IMR-90 (cell line): Measurements from ENCODE around the gene PDIA4. TPM values are rescaled to one million over a fixed set of nuclear protein-coding genes. Genes with fewer than 3 reads are reported as not detected.

Experiments used
- ATAC-seq: fragments of 200-7000 bp; cut with Tn5 transposase; 2 replicates; pipeline ENCODE4 v1.9.1; 2020; ENCODE audit warnings: low read depth, mild to moderate bottlenecking, moderate library complexity
- BruUV-seq: library from RNA; stranded (reverse); fragments of 400-500 nt; replicated peaks from 2 replicates; lab custom pipeline; 2021; lab: Mats Ljungman, UMichigan
- CTCF ChIA-PET: fragments of 300-600 bp; formaldehyde crosslinking; extraction: SDS; loops from one replicate; lab custom pipeline; 2021; ENCODE audit warnings: antibody characterized with exemption; lab: Yijun Ruan, JAX
- POLR2A ChIA-PET: fragments of 300-600 bp; sonication (Branson Sonifier 250); formaldehyde crosslinking; loops from one replicate; lab custom pipeline; 2022; ENCODE audit warnings: antibody characterized with exemption; ENCODE audit not compliant: unreplicated experiment; lab: Charles Lee
- DNase-seq: peaks from one replicate; pipeline ENCODE4 v3.0.0; 2013
- H2AFZ ChIP-seq: replicated peaks from 2 replicates; pipeline ENCODE3; 2013; ENCODE audit warnings: low read length, mild to moderate bottlenecking; ENCODE audit not compliant: poor library complexity
- H2AK5ac ChIP-seq: 2 replicates; pipeline ENCODE4 v1.6.1; 2013; ENCODE audit warnings: low read depth, low read length, inconsistent platforms
- H2AK9ac ChIP-seq: replicated peaks from 2 replicates; pipeline ENCODE3; 2013; ENCODE audit warnings: mild to moderate bottlenecking, low read depth, low read length, moderate library complexity; ENCODE audit not compliant: poor library complexity
- H2BK120ac ChIP-seq: 2 replicates; pipeline ENCODE4 v1.6.1; 2013; ENCODE audit warnings: low read depth, low read length, inconsistent platforms
- H2BK15ac ChIP-seq: 3 replicates; pipeline ENCODE4 v1.6.1; 2013; ENCODE audit warnings: low read depth, low read length, inconsistent platforms
- H2BK20ac ChIP-seq: 2 replicates; pipeline ENCODE4 v1.6.1; 2013; ENCODE audit warnings: low read depth, mild to moderate bottlenecking, inconsistent platforms, low read length, moderate library complexity
- H2BK5ac ChIP-seq: 2 replicates; pipeline ENCODE4 v1.6.1; 2013; ENCODE audit warnings: mild to moderate bottlenecking, low read depth, low read length, inconsistent platforms; ENCODE audit not compliant: poor library complexity, severe bottlenecking
- H3K14ac ChIP-seq: replicated peaks from 2 replicates; pipeline ENCODE4 v1.6.1; 2013; ENCODE audit warnings: low read depth, low read length, inconsistent platforms
- H3K18ac ChIP-seq: 2 replicates; pipeline ENCODE4 v1.6.1; 2013; ENCODE audit warnings: low read depth, low read length, control low read depth
- H3K23ac ChIP-seq: 2 replicates; pipeline ENCODE4 v1.6.1; 2013; ENCODE audit warnings: low read depth, low read length, inconsistent platforms
- H3K27ac ChIP-seq: 2 replicates; pipeline ENCODE4 v1.5.1; 2013; ENCODE audit warnings: mild to moderate bottlenecking, control low read depth, low read length; ENCODE audit not compliant: insufficient read depth
- H3K27me3 ChIP-seq: 2 replicates; pipeline ENCODE4 v1.6.1; 2013; ENCODE audit warnings: low read length; ENCODE audit not compliant: control insufficient read depth, insufficient read depth
- H3K36me3 ChIP-seq: 2 replicates; pipeline ENCODE4 v1.6.1; 2013; ENCODE audit warnings: low read length, mixed read lengths; ENCODE audit not compliant: control insufficient read depth, insufficient read depth
- H3K4ac ChIP-seq: 2 replicates; pipeline ENCODE4 v1.6.1; 2013; ENCODE audit warnings: low read depth, low read length, inconsistent platforms
- H3K4me1 ChIP-seq: 2 replicates; pipeline ENCODE4 v1.6.1; 2013; ENCODE audit warnings: low read length, mixed read lengths; ENCODE audit not compliant: control insufficient read depth, insufficient read depth
- H3K4me2 ChIP-seq: 2 replicates; pipeline ENCODE4 v1.6.1; 2013; ENCODE audit warnings: low read depth, mild to moderate bottlenecking, control low read depth, low read length, moderate library complexity
- H3K4me3 ChIP-seq: 2 replicates; pipeline ENCODE4 v1.5.1; 2013; ENCODE audit warnings: low read depth, mild to moderate bottlenecking, control low read depth, low read length, moderate library complexity; ENCODE audit not compliant: insufficient read depth
- H3K56ac ChIP-seq: 2 replicates; pipeline ENCODE4 v1.6.1; 2013; ENCODE audit warnings: low read length, inconsistent platforms; ENCODE audit not compliant: insufficient read depth; ENCODE audit errors: extremely low read depth
- H3K79me1 ChIP-seq, 2 experiments: 2 replicates each; pipeline ENCODE4 v1.6.1; 2013; ENCODE audit warnings: low read length in 2 of 2, inconsistent platforms in 1 of 2, low read depth in 1 of 2
- H3K9ac ChIP-seq: 2 replicates; pipeline ENCODE4 v1.6.1; 2013; ENCODE audit warnings: low read depth, low read length, control low read depth
- H3K9me1 ChIP-seq: 2 replicates; pipeline ENCODE4 v1.6.1; 2013; ENCODE audit warnings: low read length, inconsistent platforms; ENCODE audit not compliant: insufficient read depth
- H3K9me3 ChIP-seq: 2 replicates; pipeline ENCODE4 v1.6.1; 2013; ENCODE audit warnings: low read length; ENCODE audit not compliant: control insufficient read depth, insufficient read depth
- H4K20me1 ChIP-seq: 2 replicates; pipeline ENCODE4 v1.6.1; 2013; ENCODE audit warnings: low read length, inconsistent platforms; ENCODE audit not compliant: insufficient read depth
- H4K5ac ChIP-seq: 2 replicates; pipeline ENCODE4 v1.6.1; 2013; ENCODE audit warnings: mild to moderate bottlenecking, low read depth, low read length, control low read depth
- H4K8ac ChIP-seq, 2 experiments: 2 replicates each; pipeline ENCODE4 v1.6.1; 2013; ENCODE audit warnings: low read depth in 2 of 2, low read length in 2 of 2, control low read depth in 1 of 2, inconsistent platforms in 1 of 2
- H4K91ac ChIP-seq: 2 replicates; pipeline ENCODE4 v1.6.1; 2013; ENCODE audit warnings: low read depth, low read length, inconsistent platforms; ENCODE audit not compliant: insufficient read depth
- BHLHE40 ChIP-seq: fragments of 150-350 bp; IDR thresholded peaks from 2 replicates; pipeline ENCODE4 v1.6.1; 2016; ENCODE audit warnings: mild to moderate bottlenecking, low read depth, low read length
- CEBPB ChIP-seq: IDR thresholded peaks from 2 replicates; pipeline ENCODE4 v1.6.1; 2012; ENCODE audit warnings: low read depth, low read length, improper control_type of control experiment
- CHD1 ChIP-seq: IDR thresholded peaks from 2 replicates; pipeline ENCODE4 v1.6.1; 2012; ENCODE audit warnings: low read depth, low read length, improper control_type of control experiment
- CTCF ChIP-seq: conservative IDR thresholded peaks from 2 replicates; pipeline ENCODE4 v1.5.1; 2012; ENCODE audit warnings: mild to moderate bottlenecking, low read depth, low read length, improper control_type of control experiment
- ELK1 ChIP-seq: fragments of 150-350 bp; IDR thresholded peaks from 2 replicates; pipeline ENCODE4 v1.6.1; 2016; ENCODE audit warnings: low read depth, mild to moderate bottlenecking, low read length, moderate library complexity, borderline replicate concordance
- FOS ChIP-seq: fragments of 150-350 bp; IDR thresholded peaks from 2 replicates; pipeline ENCODE4 v1.6.1; 2016; ENCODE audit warnings: low read depth, low read length
- MAFK ChIP-seq: IDR thresholded peaks from 2 replicates; pipeline ENCODE4 v1.6.1; 2012; ENCODE audit warnings: low read depth, low read length, improper control_type of control experiment
- MAZ ChIP-seq: IDR thresholded peaks from 2 replicates; pipeline ENCODE4 v1.6.1; 2012; ENCODE audit warnings: low read depth, mild to moderate bottlenecking, low read length, improper control_type of control experiment, moderate library complexity, borderline replicate concordance
- MXI1 ChIP-seq: IDR thresholded peaks from 2 replicates; pipeline ENCODE4 v1.6.1; 2012; ENCODE audit warnings: low read depth, mild to moderate bottlenecking, low read length, moderate library complexity, borderline replicate concordance
- NFE2L2 ChIP-seq: fragments of 150-350 bp; IDR thresholded peaks from 2 replicates; pipeline ENCODE4 v1.6.1; 2016; ENCODE audit warnings: low read depth, mild to moderate bottlenecking, low read length
- POLR2A ChIP-seq: IDR thresholded peaks from 2 replicates; pipeline ENCODE4 v1.6.1; 2012; ENCODE audit warnings: mild to moderate bottlenecking, low read depth, low read length
- RAD21 ChIP-seq: IDR thresholded peaks from 2 replicates; pipeline ENCODE4 v1.6.1; 2012; ENCODE audit warnings: low read length, improper control_type of control experiment
- RCOR1 ChIP-seq: IDR thresholded peaks from 2 replicates; pipeline ENCODE4 v1.6.1; 2012; ENCODE audit warnings: mild to moderate bottlenecking, low read length, improper control_type of control experiment; ENCODE audit not compliant: insufficient replicate concordance
- RFX5 ChIP-seq: IDR thresholded peaks from 2 replicates; pipeline ENCODE4 v1.8.0; 2012; ENCODE audit warnings: low read depth, mild to moderate bottlenecking, low read length, moderate library complexity
- SMC3 ChIP-seq: fragments of 150-350 bp; IDR thresholded peaks from 2 replicates; pipeline ENCODE4 v1.6.1; 2016; ENCODE audit warnings: low read depth, mild to moderate bottlenecking, antibody characterized with exemption, low read length, moderate library complexity
- USF2 ChIP-seq: fragments of 150-350 bp; IDR thresholded peaks from 2 replicates; pipeline ENCODE4 v1.6.1; 2017; ENCODE audit warnings: mild to moderate bottlenecking, antibody characterized with exemption, low read length, low read depth
- WGBS, 2 experiments: methylation state at CpG; one replicate each; pipeline versions ENCODE4 v1.1.5 to v1.1.7; 2013; ENCODE audit warnings: missing lambda C conversion rate in 2 of 2; ENCODE audit not compliant: insufficient read length in 1 of 2; ENCODE audit errors: extremely low coverage in 2 of 2; 5-methylcytosine and 5-hydroxymethylcytosine counted together
- dilution Hi-C: fragments of 300-500 bp; cut with HindIII; formaldehyde crosslinking; loops from one replicate; pipeline ENCODE4 v1.14.3; 2018; ENCODE audit warnings: low sequenced_read_pairs; ENCODE audit not compliant: unreplicated experiment
- in situ Hi-C: fragments of 300-500 bp; cut with MboI; formaldehyde crosslinking; loops from 3 replicates; pipeline ENCODE4 v1.14.3; 2019; ENCODE audit warnings: low sequenced_read_pairs, inconsistent platforms, mixed read lengths
- intact Hi-C: fragments of 100-400 bp; cut with micrococcal nuclease; formaldehyde crosslinking; loops from 2 replicates; pipeline ENCODE4 v1.10.0; 2022
- polyA plus RNA-seq, 3 experiments: library from polyadenylated mRNA; depleted of rRNA; stranded (reverse); fragments of >200 nt; gene quantifications; 2 replicates each; pipeline ENCODE4 v1.2.3, GENCODE V29; 2012; ENCODE audit warnings: low replicate concordance in 1 of 3
- total RNA-seq: library from RNA; depleted of rRNA; stranded (reverse); fragments of >200 nt; gene quantifications from 2 replicates; pipeline ENCODE4 v1.2.3, GENCODE V29; 2012

Gene PDIA4
- total and polyA plus RNA-seq, 2 of the 4 experiments (the other 2 are of a cell fraction), result 241 to 304 TPM

GRCh38 chr7:149070372-149071125 lies 42.2 kb upstream of the PDIA4 start:
- CTCF ChIA-PET, result no interaction called here
- POLR2A ChIA-PET, result no interaction called here
- ATAC-seq (no peak), DNase-seq (no peak)
- no peak overlapping the region for H2BK5ac ChIP-seq
- H3K9ac ChIP-seq, result no peak overlapping the region
- no peak overlapping the region for H4K5ac ChIP-seq
- intact Hi-C loops (no loop called here), dilution Hi-C loops (no loop called here), in situ Hi-C loops (no loop called here)
- no peak overlapping the region for H3K14ac ChIP-seq
- no peak overlapping the region for H4K91ac ChIP-seq
- H3K4ac ChIP-seq, result no peak overlapping the region
- no peak for TF ChIP-seq CEBPB
- TF ChIP-seq MXI1, result no peak
- no peak for TF ChIP-seq RAD21
- no peak for TF ChIP-seq POLR2A
- TF ChIP-seq MAFK, result no peak
- TF ChIP-seq RFX5, result no peak
- TF ChIP-seq CTCF, result no peak
- TF ChIP-seq ELK1, result no peak
- TF ChIP-seq USF2, result no peak
- no peak for TF ChIP-seq MAZ
- no peak for TF ChIP-seq CHD1
- no peak for TF ChIP-seq BHLHE40
- TF ChIP-seq RCOR1, result no peak
- no peak for TF ChIP-seq NFE2L2
- TF ChIP-seq SMC3, result no peak
- no peak for TF ChIP-seq FOS
- no peak overlapping the region for H2AK9ac ChIP-seq
- no peak overlapping the region for H2AK5ac ChIP-seq
- no peak overlapping the region for H3K27ac ChIP-seq
- WGBS, 2 experiments, result 96% methylated on average over 28 of the region's 31 CpGs; no CpG with 5 or more reads in 1 of the 2 experiments
- no peaks in the 10 kb centered on the region for H3K9me3 ChIP-seq
- H2BK15ac ChIP-seq, result no peak overlapping the region
- no peak overlapping the region for H3K4me3 ChIP-seq
- peaks cover 25% of the 10 kb centered on the region for H3K36me3 ChIP-seq
- no peaks in the 10 kb centered on the region for H3K9me1 ChIP-seq
- peaks cover 0 to 3% of the 10 kb centered on the region in 2 experiments; a peak in 2 of 4 replicates for H3K79me1 ChIP-seq
- BruUV-seq, result no TSS peak
- H3K18ac ChIP-seq, result no peak overlapping the region
- H2AFZ ChIP-seq, result no peak overlapping the region
- H3K27me3 ChIP-seq, result no peaks in the 10 kb centered on the region
- H2BK120ac ChIP-seq, result no peak overlapping the region
- no peaks in the 10 kb centered on the region for H3K4me1 ChIP-seq
- no peak overlapping the region for H4K8ac ChIP-seq
- no peak overlapping the region for H3K56ac ChIP-seq
- H3K4me2 ChIP-seq, result no peak overlapping the region
- no peaks in the 10 kb centered on the region; the same call in 1 of the 2 replicates for H4K20me1 ChIP-seq
- no peak overlapping the region for H3K23ac ChIP-seq
- H2BK20ac ChIP-seq, result no peak overlapping the region
